Liver (tissue), 9 donors: ENCODE results near the gene FBXL22. TPM values are rescaled to one million over a fixed set of nuclear protein-coding genes. Genes with fewer than 3 reads are reported as not detected.

Experiments used
- DNase-seq: peaks from one replicate; pipeline ENCODE4 v3.0.0-alpha.2; 2017; ENCODE audit warnings: low spot score
- H3K27ac ChIP-seq, 2 donors: one replicate each; pipeline ENCODE4 v1.7.0; 2013; ENCODE audit warnings: inconsistent platforms in 2 of 2, low read length in 2 of 2, control low read depth in 1 of 2, low read depth in 1 of 2, mild to moderate bottlenecking in 1 of 2
- H3K27me3 ChIP-seq, 4 donors: one replicate each; pipeline versions ENCODE4 v1.6.1 to v1.7.0; 2013; ENCODE audit warnings: low read length in 3 of 4, inconsistent platforms in 1 of 4, mild to moderate bottlenecking in 1 of 4, moderate library complexity in 1 of 4; ENCODE audit not compliant: control insufficient read depth in 4 of 4, insufficient read depth in 4 of 4
- H3K36me3 ChIP-seq, 4 donors: one replicate each; pipeline versions ENCODE4 v1.6.1 to v1.7.0; 2013; ENCODE audit warnings: low read length in 3 of 4, mild to moderate bottlenecking in 3 of 4, low read depth in 1 of 4, moderate library complexity in 1 of 4; ENCODE audit not compliant: control insufficient read depth in 4 of 4, insufficient read depth in 3 of 4
- H3K4me1 ChIP-seq, 4 donors: one replicate each; pipeline versions ENCODE4 v1.6.1 to v1.7.0; 2013; ENCODE audit warnings: low read length in 3 of 4, mild to moderate bottlenecking in 3 of 4, moderate library complexity in 1 of 4; ENCODE audit not compliant: control insufficient read depth in 4 of 4, insufficient read depth in 4 of 4
- H3K4me3 ChIP-seq, 3 donors: one replicate each; pipeline versions ENCODE4 v1.6.1 to v1.7.0; 2013; ENCODE audit warnings: low read length in 3 of 3, control low read depth in 1 of 3, low read depth in 1 of 3, mild to moderate bottlenecking in 1 of 3
- H3K9ac ChIP-seq, 2 donors: one replicate each; pipeline ENCODE4 v1.7.0; 2013; ENCODE audit warnings: low read length in 2 of 2, mild to moderate bottlenecking in 2 of 2, moderate library complexity in 2 of 2, control low read depth in 1 of 2, low read depth in 1 of 2
- H3K9me3 ChIP-seq, 4 donors: one replicate each; pipeline versions ENCODE4 v1.6.1 to v1.7.0; 2013; ENCODE audit warnings: low read length in 3 of 4; ENCODE audit not compliant: control insufficient read depth in 4 of 4
- ATF3 ChIP-seq: IDR thresholded peaks from 2 replicates; pipeline ENCODE4 v1.6.1; 2016; ENCODE audit warnings: antibody characterized with exemption
- FOXA1 ChIP-seq: IDR thresholded peaks from 2 replicates; pipeline ENCODE4 v1.6.1; 2016; ENCODE audit warnings: antibody characterized with exemption
- FOXA2 ChIP-seq: IDR thresholded peaks from 2 replicates; pipeline ENCODE4 v1.6.1; 2016; ENCODE audit warnings: antibody characterized with exemption
- HNF4G ChIP-seq: IDR thresholded peaks from 2 replicates; pipeline ENCODE4 v1.6.1; 2016; ENCODE audit warnings: antibody characterized with exemption
- JUND ChIP-seq, 2 donors: IDR thresholded peaks; 2 replicates each; pipeline ENCODE4 v1.6.1; 2016; ENCODE audit warnings: antibody characterized with exemption in 2 of 2
- NR2F2 ChIP-seq: IDR thresholded peaks from 2 replicates; pipeline ENCODE4 v1.6.1; 2016; ENCODE audit warnings: antibody characterized with exemption
- TAF1 ChIP-seq: conservative IDR thresholded peaks from 2 replicates; pipeline ENCODE4 v1.6.1; 2016; ENCODE audit warnings: antibody characterized with exemption, mild to moderate bottlenecking
- ZBTB33 ChIP-seq: IDR thresholded peaks from 2 replicates; pipeline ENCODE4 v1.6.1; 2016; ENCODE audit warnings: antibody characterized with exemption
- WGBS: extraction: QIAGEN DNeasy Blood & Tissue Kit; methylation state at CpG from one replicate; pipeline ENCODE4 v1.1.7; 2013; 5-methylcytosine and 5-hydroxymethylcytosine counted together
- polyA plus RNA-seq, 2 donors: library from polyadenylated mRNA; stranded (reverse) in 1 of 2; unstranded in 1 of 2; fragments of 200-250 nt in 1 of 2; fragments of >200 nt in 1 of 2; fragmentation: Nextera tagmentation in 1 of 2; extraction: Ambion mirVana in 1 of 2; gene quantifications; one replicate each; pipeline versions ENCODE4 v1.2.1 to v1.2.3, GENCODE V29; 2013 to 2015
- total RNA-seq, 2 donors: library from RNA; depleted of rRNA; stranded (reverse); fragments of >200 nt; gene quantifications; one replicate each; pipeline ENCODE4 v1.2.3, GENCODE V29; 2014
- TF ChIP-seq, protein P1 (sequence below): fragments of 150-350 bp; IDR thresholded peaks from 2 replicates; pipeline ENCODE4 v1.5.1; 2017; ENCODE audit warnings: improper control_type of control experiment, low read depth, low read length; ENCODE audit not compliant: missing input control
- TF ChIP-seq, protein P2 (sequence below): IDR thresholded peaks from 2 replicates; pipeline ENCODE4 v1.6.1; 2016; ENCODE audit warnings: antibody characterized with exemption, mild to moderate bottlenecking
- donor health status: healthy.
- donor health status: healthy.
- donor health status: healthy.
- donor health status: healthy.
- donor health status: healthy.

Gene FBXL22
- under 1 TPM; 0.19 to 0.25 TPM for total RNA-seq
- under 1 TPM; 0.18 to 0.29 TPM for polyA plus RNA-seq

- TF ChIP-seq TAF1 (no peak), NR2F2 (no peak), ATF3 (no peak), ZBTB33 (no peak), FOXA2 (no peak)
- TF ChIP-seq, protein P1, sequence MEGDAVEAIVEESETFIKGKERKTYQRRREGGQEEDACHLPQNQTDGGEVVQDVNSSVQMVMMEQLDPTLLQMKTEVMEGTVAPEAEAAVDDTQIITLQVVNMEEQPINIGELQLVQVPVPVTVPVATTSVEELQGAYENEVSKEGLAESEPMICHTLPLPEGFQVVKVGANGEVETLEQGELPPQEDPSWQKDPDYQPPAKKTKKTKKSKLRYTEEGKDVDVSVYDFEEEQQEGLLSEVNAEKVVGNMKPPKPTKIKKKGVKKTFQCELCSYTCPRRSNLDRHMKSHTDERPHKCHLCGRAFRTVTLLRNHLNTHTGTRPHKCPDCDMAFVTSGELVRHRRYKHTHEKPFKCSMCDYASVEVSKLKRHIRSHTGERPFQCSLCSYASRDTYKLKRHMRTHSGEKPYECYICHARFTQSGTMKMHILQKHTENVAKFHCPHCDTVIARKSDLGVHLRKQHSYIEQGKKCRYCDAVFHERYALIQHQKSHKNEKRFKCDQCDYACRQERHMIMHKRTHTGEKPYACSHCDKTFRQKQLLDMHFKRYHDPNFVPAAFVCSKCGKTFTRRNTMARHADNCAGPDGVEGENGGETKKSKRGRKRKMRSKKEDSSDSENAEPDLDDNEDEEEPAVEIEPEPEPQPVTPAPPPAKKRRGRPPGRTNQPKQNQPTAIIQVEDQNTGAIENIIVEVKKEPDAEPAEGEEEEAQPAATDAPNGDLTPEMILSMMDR = no peak
- TF ChIP-seq, protein P2, sequence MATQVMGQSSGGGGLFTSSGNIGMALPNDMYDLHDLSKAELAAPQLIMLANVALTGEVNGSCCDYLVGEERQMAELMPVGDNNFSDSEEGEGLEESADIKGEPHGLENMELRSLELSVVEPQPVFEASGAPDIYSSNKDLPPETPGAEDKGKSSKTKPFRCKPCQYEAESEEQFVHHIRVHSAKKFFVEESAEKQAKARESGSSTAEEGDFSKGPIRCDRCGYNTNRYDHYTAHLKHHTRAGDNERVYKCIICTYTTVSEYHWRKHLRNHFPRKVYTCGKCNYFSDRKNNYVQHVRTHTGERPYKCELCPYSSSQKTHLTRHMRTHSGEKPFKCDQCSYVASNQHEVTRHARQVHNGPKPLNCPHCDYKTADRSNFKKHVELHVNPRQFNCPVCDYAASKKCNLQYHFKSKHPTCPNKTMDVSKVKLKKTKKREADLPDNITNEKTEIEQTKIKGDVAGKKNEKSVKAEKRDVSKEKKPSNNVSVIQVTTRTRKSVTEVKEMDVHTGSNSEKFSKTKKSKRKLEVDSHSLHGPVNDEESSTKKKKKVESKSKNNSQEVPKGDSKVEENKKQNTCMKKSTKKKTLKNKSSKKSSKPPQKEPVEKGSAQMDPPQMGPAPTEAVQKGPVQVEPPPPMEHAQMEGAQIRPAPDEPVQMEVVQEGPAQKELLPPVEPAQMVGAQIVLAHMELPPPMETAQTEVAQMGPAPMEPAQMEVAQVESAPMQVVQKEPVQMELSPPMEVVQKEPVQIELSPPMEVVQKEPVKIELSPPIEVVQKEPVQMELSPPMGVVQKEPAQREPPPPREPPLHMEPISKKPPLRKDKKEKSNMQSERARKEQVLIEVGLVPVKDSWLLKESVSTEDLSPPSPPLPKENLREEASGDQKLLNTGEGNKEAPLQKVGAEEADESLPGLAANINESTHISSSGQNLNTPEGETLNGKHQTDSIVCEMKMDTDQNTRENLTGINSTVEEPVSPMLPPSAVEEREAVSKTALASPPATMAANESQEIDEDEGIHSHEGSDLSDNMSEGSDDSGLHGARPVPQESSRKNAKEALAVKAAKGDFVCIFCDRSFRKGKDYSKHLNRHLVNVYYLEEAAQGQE = no peak
- Histone ChIP-seq H3K27ac (no peak within 1 kb of the TSS), H3K9me3 (no peaks in the 10 kb centered on the region), H3K9ac (no peak within 1 kb of the TSS), H3K4me3 (no peak within 1 kb of the TSS), H3K36me3 (peaks cover 0 to 6% (median 4%) of the 10 kb centered on the region in 4 donors), H3K27me3 (no peaks in the 10 kb centered on the region), H3K4me1 (peaks cover 0 to 25% (median 17%) of the 10 kb centered on the region in 4 donors)
- WGBS = 73% methylated on average over 23 of the region's 23 CpGs
- no peak for DNase-seq
These were observed at the start of gene FBXL22 for GRCh38 chr15:63597038-63597790. Gene FBXL22, plus strand, starts transcription at chr15:63597387. Its CDS starts 6 bp downstream, at chr15:63597393.

DNA sequence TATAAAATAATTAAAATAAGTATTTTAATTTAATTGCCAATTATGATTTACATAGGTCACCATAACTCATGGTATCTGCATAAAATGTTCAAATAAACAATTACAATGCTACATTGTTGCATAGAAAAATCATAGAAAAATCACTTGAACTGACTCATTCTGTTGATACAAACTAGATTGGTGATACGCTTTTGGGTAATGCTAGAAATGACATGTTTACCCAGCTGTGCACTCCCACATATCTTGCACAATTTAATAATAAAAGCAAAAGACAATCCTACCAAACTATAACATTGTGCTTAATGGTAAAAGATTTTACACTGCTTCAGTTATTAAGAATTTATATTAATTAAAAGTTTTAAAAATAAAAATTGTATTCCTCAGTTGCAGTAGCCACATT is 45.8 kb upstream of the FBXL22 start:
- no peaks in the 10 kb centered on the region for H3K27me3 ChIP-seq
- H3K9ac ChIP-seq = no peak overlapping the region
- H3K36me3 ChIP-seq = peaks cover 0 to 4% (median 0%) of the 10 kb centered on the region in 4 donors
- DNase-seq = no peak
- WGBS = 44% methylated on average over 1 of the region's 1 CpG
- H3K4me1 ChIP-seq = peaks cover 0 to 14% (median 5%) of the 10 kb centered on the region in 4 donors
- H3K9me3 ChIP-seq = no peaks in the 10 kb centered on the region
- H3K27ac ChIP-seq = no peak overlapping the region
- no peak overlapping the region for H3K4me3 ChIP-seq
- TF ChIP-seq FOXA2 (peak; percentile 57), HNF4G (no peak), FOXA1 (peak; percentile 76), JUND (IDR thresholded peaks at IDR 0.05) (peak in 1 of 2 donors; percentile 19)
